Small intestine (tissue), 7 donors: ENCODE results near the gene LAMA3. TPM values are rescaled to one million over a fixed set of nuclear protein-coding genes. Genes with fewer than 3 reads are reported as not detected.

Experiments used
- DNase-seq, 2 donors: peaks; one replicate each; pipeline versions ENCODE4 v3.0.0 to v3.0.0-alpha.2; 2013
- FAIRE-seq: peaks from 2 replicates; lab custom pipeline; 2012; peaks lifted over from hg19 to GRCh38; lab: Jason Lieb, UNC
- H3K27ac ChIP-seq, 3 donors: one replicate each; pipeline ENCODE4 v1.5.1; 2013; ENCODE audit warnings: low read length in 2 of 3, mild to moderate bottlenecking in 2 of 3, control low read depth in 1 of 3, inconsistent platforms in 1 of 3, low read depth in 1 of 3, moderate library complexity in 1 of 3
- H3K27me3 ChIP-seq, 3 donors: one replicate each; pipeline ENCODE4 v1.6.1; 2013; ENCODE audit warnings: low read length in 3 of 3, inconsistent platforms in 1 of 3; ENCODE audit not compliant: control insufficient read depth in 3 of 3, insufficient read depth in 3 of 3
- H3K36me3 ChIP-seq, 3 donors: one replicate each; pipeline ENCODE4 v1.6.1; 2013; ENCODE audit warnings: low read length in 3 of 3, inconsistent platforms in 1 of 3, low read depth in 1 of 3, mild to moderate bottlenecking in 1 of 3, moderate library complexity in 1 of 3; ENCODE audit not compliant: control insufficient read depth in 3 of 3, insufficient read depth in 2 of 3
- H3K4me1 ChIP-seq, 3 donors: one replicate each; pipeline ENCODE4 v1.6.1; 2013; ENCODE audit warnings: low read length in 2 of 3, inconsistent platforms in 1 of 3, low read depth in 1 of 3, mild to moderate bottlenecking in 1 of 3, moderate library complexity in 1 of 3; ENCODE audit not compliant: control insufficient read depth in 3 of 3, insufficient read depth in 2 of 3
- H3K4me3 ChIP-seq, 3 donors: one replicate each; pipeline ENCODE4 v1.5.1; 2013; ENCODE audit warnings: low read length in 3 of 3, control low read depth in 1 of 3, inconsistent platforms in 1 of 3, low read depth in 1 of 3, mild to moderate bottlenecking in 1 of 3, moderate library complexity in 1 of 3
- H3K9me3 ChIP-seq, 2 donors: one replicate each; pipeline ENCODE4 v1.6.1; 2013; ENCODE audit warnings: low read depth in 1 of 2, low read length in 1 of 2; ENCODE audit not compliant: control insufficient read depth in 2 of 2, insufficient read depth in 1 of 2
- WGBS, 3 donors: extraction: QIAGEN DNeasy Blood & Tissue Kit; methylation state at CpG; one replicate each; pipeline ENCODE4 v1.1.7; 2013; 5-methylcytosine and 5-hydroxymethylcytosine counted together
- polyA plus RNA-seq, 4 donors: library from polyadenylated mRNA; stranded (reverse) in 3 of 4; unstranded in 1 of 4; fragments of 200-250 nt in 3 of 4; fragments of 120-200 nt in 1 of 4; gene quantifications; one replicate each; pipeline versions ENCODE4 v1.2.1 to v1.2.3, GENCODE V29; 2013
- donor health status: healthy with polysubstance abuse.
- donor health status: control.
- donor health status: control.
- donor health status: Bipolar disorder and iron deficiency.
- donor health status: healthy.

The LAMA3 gene
- polyA plus RNA-seq, 4 donors, result 9.7 to 67.4 (median 22.0) TPM

- H3K27me3 ChIP-seq, result no peaks in the 10 kb centered on the region
- peaks cover 0 to 5% (median 0%) of the 10 kb centered on the region in 3 donors for H3K4me1 ChIP-seq
- no peak overlapping the region for H3K27ac ChIP-seq
- DNase-seq (no peak), FAIRE-seq (no peak)
- no peaks in the 10 kb centered on the region for H3K9me3 ChIP-seq
- 91 to 95% (median 92%) methylated on average over 2 of the region's 2 CpGs for WGBS, 3 donors
- H3K36me3 ChIP-seq, result peaks cover 0 to 24% (median 11%) of the 10 kb centered on the region in 3 donors
- no peak overlapping the region for H3K4me3 ChIP-seq
Measured at GRCh38 chr18:23953984-23954383, 264.7 kb downstream of the LAMA3 start.

DNA sequence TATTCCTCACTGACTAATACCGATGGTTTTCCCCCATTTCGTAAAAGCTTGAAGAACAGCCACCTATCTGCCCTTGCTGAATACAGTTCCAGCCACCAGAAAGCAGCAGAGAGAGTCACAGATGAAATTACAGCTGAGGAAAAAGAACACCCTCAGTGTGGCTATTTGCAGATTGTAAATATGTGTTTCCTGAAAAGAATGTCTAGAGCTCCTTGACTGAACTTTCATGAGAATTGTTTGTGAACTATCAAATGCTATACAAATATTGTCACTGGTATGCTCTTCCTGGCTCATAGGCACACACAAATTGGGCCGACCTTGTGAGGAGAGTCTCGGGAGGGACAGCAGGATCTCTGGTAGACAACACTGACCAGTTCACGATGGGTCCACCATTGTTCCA is 267.2 kb downstream of the LAMA3 start:
- Histone ChIP-seq H3K27ac (no peak overlapping the region), H3K4me1 (no peaks in the 10 kb centered on the region), H3K36me3 (peaks cover 0 to 13% (median 1%) of the 10 kb centered on the region in 3 donors), H3K27me3 (no peaks in the 10 kb centered on the region), H3K4me3 (no peak overlapping the region), H3K9me3 (no peaks in the 10 kb centered on the region)
- 93 to 95% (median 93%) methylated on average over 5 of the region's 5 CpGs for WGBS, 3 donors
- no peak for FAIRE-seq
- DNase-seq, result no peak

DNA sequence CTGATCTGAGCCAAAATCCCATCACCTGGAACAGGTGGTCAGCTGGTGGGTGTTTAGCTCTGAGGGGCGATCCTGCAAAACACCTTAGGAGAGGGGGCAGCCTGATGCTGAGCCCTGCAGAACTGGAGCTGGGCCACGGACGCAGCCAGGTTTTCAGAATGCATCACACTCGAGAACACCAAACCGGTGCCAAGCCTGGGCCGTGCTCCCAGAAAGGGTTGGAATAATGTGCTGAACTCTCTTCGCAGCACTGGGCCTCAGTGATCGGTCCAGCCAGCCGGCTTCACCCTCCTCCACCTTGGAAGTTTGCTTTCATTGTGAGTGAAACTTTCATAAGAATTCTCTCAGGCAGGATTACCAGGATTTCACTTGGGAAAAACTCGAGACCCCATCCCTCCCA is 268.8 kb downstream of the LAMA3 start:
- Histone ChIP-seq H3K27me3 (no peaks in the 10 kb centered on the region), H3K4me3 (no peak overlapping the region), H3K4me1 (no peaks in the 10 kb centered on the region), H3K27ac (no peak overlapping the region), H3K9me3 (no peaks in the 10 kb centered on the region), H3K36me3 (peaks cover 0 to 7% (median 0%) of the 10 kb centered on the region in 3 donors)
- DNase-seq, result no peak
- FAIRE-seq, result no peak
- 71 to 86% (median 84%) methylated on average over 10 of the region's 10 CpGs for WGBS, 3 donors

DNA sequence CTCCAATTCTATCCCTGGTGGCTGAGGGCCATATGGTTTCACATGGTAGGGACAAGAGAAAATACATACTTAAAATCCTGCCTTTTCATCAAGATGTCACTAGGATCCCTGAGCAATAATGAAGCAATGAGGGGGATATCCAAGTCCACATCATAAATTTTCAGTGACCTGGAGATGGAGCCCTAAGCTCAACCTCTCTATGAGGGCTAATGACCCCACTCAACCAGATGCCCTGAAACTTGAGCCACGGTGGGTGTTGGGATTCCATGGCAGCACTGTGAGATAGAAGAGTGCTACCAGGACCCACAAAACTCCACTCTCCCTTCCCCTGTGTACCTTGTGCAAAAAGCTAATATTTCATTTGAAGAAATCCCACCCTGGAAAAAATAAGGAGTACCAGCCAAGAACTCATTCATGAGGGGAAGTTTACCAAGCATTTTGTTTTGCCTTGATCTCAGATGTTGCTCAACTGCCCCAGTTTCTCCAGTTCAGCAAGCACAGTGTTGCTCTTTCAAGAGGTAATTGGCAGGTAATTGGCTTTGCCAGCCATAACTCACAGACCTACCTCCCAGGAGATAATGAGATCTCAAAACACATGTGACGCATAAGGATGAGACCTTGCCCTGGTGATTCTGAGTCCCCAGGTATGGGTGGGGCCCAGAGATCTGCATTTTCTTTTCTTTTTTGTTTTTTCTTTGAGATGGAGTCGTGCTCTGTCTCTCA is 274.4 kb downstream of the LAMA3 start:
- Histone ChIP-seq H3K4me3 (no peak overlapping the region), H3K27ac (no peak overlapping the region), H3K4me1 (no peaks in the 10 kb centered on the region), H3K9me3 (no peaks in the 10 kb centered on the region), H3K36me3 (no peaks in the 10 kb centered on the region), H3K27me3 (no peaks in the 10 kb centered on the region)
- 82 to 86% (median 82%) methylated on average over 3 of the region's 3 CpGs for WGBS, 3 donors
- no peak for FAIRE-seq
- DNase-seq, result no peak

GRCh38 chr18:23964282-23965238 is 275.3 kb downstream of the LAMA3 start:
- no peaks in the 10 kb centered on the region for H3K9me3 ChIP-seq
- H3K27me3 ChIP-seq, result no peaks in the 10 kb centered on the region
- no peaks in the 10 kb centered on the region for H3K36me3 ChIP-seq
- H3K27ac ChIP-seq, result no peak overlapping the region
- FAIRE-seq (no peak), DNase-seq (peak in 1 of 2 donors; percentile 32)
- no peak overlapping the region for H3K4me3 ChIP-seq
- H3K4me1 ChIP-seq, result no peaks in the 10 kb centered on the region
- 69 to 83% (median 71%) methylated on average over 10 to 11 of the region's 11 CpGs for WGBS, 3 donors

DNA sequence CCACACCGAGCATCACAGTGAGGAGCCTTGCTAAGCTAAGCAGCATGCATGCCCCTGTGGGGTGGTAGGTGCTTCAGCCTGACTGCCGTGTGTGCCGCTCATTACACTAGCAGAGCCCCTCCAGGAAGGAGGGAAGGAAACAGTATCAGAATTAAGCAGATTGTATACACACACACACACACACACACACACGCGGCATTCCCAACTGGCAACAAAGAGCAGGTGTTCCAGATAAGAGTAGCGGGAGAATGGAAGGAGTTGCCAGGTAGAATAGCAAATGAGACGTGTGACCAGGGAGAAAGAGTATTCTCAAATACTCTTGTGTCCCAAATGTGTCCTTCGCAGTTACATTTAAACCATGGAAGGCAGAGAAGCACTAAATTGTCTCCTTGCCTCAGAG is 277.7 kb downstream of the LAMA3 start:
- Histone ChIP-seq H3K27me3 (no peaks in the 10 kb centered on the region), H3K9me3 (no peaks in the 10 kb centered on the region), H3K27ac (no peak overlapping the region), H3K4me3 (no peak overlapping the region), H3K36me3 (no peaks in the 10 kb centered on the region), H3K4me1 (no peaks in the 10 kb centered on the region)
- 30 to 72% (median 46%) methylated on average over 8 of the region's 8 CpGs for WGBS, 3 donors
- FAIRE-seq (no peak), DNase-seq (peak; percentile 23 to 33)

GRCh38 chr18:23967321-23968089 is 278.3 kb downstream of the LAMA3 start:
- 52 to 67% (median 60%) methylated on average over 9 of the region's 9 CpGs for WGBS, 3 donors
- FAIRE-seq (no peak), DNase-seq (peak in 1 of 2 donors; percentile 26)
- no peaks in the 10 kb centered on the region for H3K4me1 ChIP-seq
- no peak overlapping the region for H3K4me3 ChIP-seq
- H3K9me3 ChIP-seq, result no peaks in the 10 kb centered on the region
- H3K36me3 ChIP-seq, result no peaks in the 10 kb centered on the region
- no peak overlapping the region for H3K27ac ChIP-seq
- no peaks in the 10 kb centered on the region for H3K27me3 ChIP-seq
